ENCODE data around the gene HAP1.

Gene HAP1

DNA sequence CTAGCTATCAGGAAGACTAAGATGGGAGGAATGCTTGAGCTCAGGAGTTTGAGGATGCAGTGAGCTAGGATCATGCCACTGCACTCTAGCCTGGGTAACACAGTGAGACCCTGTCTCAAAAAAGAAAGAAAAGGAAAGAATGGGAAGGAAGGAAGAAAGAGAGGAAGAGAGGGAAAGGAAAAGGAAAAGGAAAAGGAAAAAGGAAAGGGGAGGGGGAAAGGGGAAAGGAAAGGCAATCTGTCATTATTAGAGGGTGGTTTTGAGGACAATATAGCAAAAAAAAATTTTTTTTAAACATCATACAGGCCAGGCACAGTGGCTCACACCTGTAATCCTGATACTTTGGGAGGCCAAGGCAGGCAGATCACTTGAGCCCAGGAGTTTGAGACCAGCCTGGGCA, 31.7 kb upstream of the HAP1 start:
- peaks cover 77 to 84% of the 10 kb centered on the region in 2 donors for H3K36me3 ChIP-seq (ENCODE audit: control insufficient read depth in 2 of 2, insufficient read depth in 2 of 2, low read length in 2 of 2)
- no peaks in the 10 kb centered on the region for H3K27me3 ChIP-seq (ENCODE audit: control insufficient read depth in 2 of 2, insufficient read depth in 2 of 2, low read length in 2 of 2)
- no peaks in the 10 kb centered on the region for H3K4me1 ChIP-seq (ENCODE audit: control insufficient read depth in 2 of 2, insufficient read depth in 2 of 2, low read length in 2 of 2)
- H3K9me3 ChIP-seq (ENCODE audit: control insufficient read depth in 2 of 2, low read length in 2 of 2) = no peaks in the 10 kb centered on the region
- no peak overlapping the region for H3K4me3 ChIP-seq (ENCODE audit: low read length in 2 of 2)
- H3K27ac ChIP-seq (ENCODE audit: low read depth in 2 of 2, low read length in 2 of 2) = no peak overlapping the region
- H3K9ac ChIP-seq (ENCODE audit: low read depth in 1 of 2, low read length in 2 of 2) = no peak overlapping the region

- H3K4me3 ChIP-seq (ENCODE audit: low read length in 2 of 2) = no peak overlapping the region
- H3K4me1 ChIP-seq (ENCODE audit: control insufficient read depth in 2 of 2, insufficient read depth in 2 of 2, low read length in 2 of 2) = no peaks in the 10 kb centered on the region
- no peak overlapping the region for H3K9ac ChIP-seq (ENCODE audit: low read depth in 1 of 2, low read length in 2 of 2)
- no peaks in the 10 kb centered on the region for H3K27me3 ChIP-seq (ENCODE audit: control insufficient read depth in 2 of 2, insufficient read depth in 2 of 2, low read length in 2 of 2)
- H3K36me3 ChIP-seq (ENCODE audit: control insufficient read depth in 2 of 2, insufficient read depth in 2 of 2, low read length in 2 of 2) = peaks cover 67 to 76% of the 10 kb centered on the region in 2 donors
- H3K27ac ChIP-seq (ENCODE audit: low read depth in 2 of 2, low read length in 2 of 2) = no peak overlapping the region
- no peaks in the 10 kb centered on the region for H3K9me3 ChIP-seq (ENCODE audit: control insufficient read depth in 2 of 2, low read length in 2 of 2)
Measured at GRCh38 chr17:41763327-41763726, 28.9 kb upstream of the HAP1 start.

DNA sequence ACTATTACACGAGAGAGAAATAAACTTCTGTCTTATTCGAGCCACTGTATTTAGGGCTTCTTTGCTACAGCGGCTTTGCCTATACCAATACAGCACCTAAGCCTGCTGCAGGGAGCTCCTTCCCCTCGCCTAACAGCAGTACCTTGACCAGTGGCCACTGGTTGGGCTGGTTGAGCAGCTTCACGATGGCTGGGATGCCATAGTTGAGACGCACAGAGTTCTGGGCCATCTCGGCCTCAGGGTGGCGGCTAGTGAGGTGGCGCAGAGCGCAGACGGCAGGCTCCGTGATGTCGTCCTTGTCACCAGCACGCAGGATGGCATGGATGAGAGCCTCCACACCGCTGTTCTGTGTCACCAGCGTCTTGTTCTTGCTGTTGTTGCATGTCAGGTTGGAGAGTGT, 28.4 kb upstream of the HAP1 start:
- no peak overlapping the region for H3K9ac ChIP-seq (ENCODE audit: low read depth in 1 of 2, low read length in 2 of 2)
- no peak overlapping the region for H3K4me3 ChIP-seq (ENCODE audit: low read length in 2 of 2)
- H3K4me1 ChIP-seq (ENCODE audit: control insufficient read depth in 2 of 2, insufficient read depth in 2 of 2, low read length in 2 of 2) = no peaks in the 10 kb centered on the region
- no peaks in the 10 kb centered on the region for H3K9me3 ChIP-seq (ENCODE audit: control insufficient read depth in 2 of 2, low read length in 2 of 2)
- no peak overlapping the region for H3K27ac ChIP-seq (ENCODE audit: low read depth in 2 of 2, low read length in 2 of 2)
- no peaks in the 10 kb centered on the region for H3K27me3 ChIP-seq (ENCODE audit: control insufficient read depth in 2 of 2, insufficient read depth in 2 of 2, low read length in 2 of 2)
- peaks cover 70 to 78% of the 10 kb centered on the region in 2 donors for H3K36me3 ChIP-seq (ENCODE audit: control insufficient read depth in 2 of 2, insufficient read depth in 2 of 2, low read length in 2 of 2)

DNA sequence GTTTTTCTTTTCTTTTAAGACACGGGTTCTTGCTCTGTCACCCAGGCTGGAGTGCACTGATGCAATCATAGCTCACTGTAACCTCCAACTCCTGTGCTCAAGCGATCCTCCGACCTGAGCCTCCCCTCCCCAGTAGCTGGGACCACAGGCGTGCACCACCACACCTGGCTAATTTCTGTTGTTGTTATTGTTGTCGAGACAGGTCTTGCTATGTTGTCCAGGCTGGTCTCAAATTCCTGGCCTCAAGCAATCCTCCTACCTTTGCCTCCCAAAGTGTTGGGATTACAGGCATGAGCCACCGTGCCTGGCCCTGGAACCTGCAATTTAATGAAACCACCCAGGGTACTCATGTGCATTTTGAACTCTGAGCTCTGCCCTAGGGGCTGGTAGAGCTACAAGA, 27.9 kb upstream of the HAP1 start:
- no peak overlapping the region for H3K27ac ChIP-seq (ENCODE audit: low read depth in 2 of 2, low read length in 2 of 2)
- H3K4me3 ChIP-seq (ENCODE audit: low read length in 2 of 2) = no peak overlapping the region
- H3K27me3 ChIP-seq (ENCODE audit: control insufficient read depth in 2 of 2, insufficient read depth in 2 of 2, low read length in 2 of 2) = no peaks in the 10 kb centered on the region
- H3K36me3 ChIP-seq (ENCODE audit: control insufficient read depth in 2 of 2, insufficient read depth in 2 of 2, low read length in 2 of 2) = peaks cover 70 to 78% of the 10 kb centered on the region in 2 donors
- no peak overlapping the region for H3K9ac ChIP-seq (ENCODE audit: low read depth in 1 of 2, low read length in 2 of 2)
- H3K9me3 ChIP-seq (ENCODE audit: control insufficient read depth in 2 of 2, low read length in 2 of 2) = no peaks in the 10 kb centered on the region
- H3K4me1 ChIP-seq (ENCODE audit: control insufficient read depth in 2 of 2, insufficient read depth in 2 of 2, low read length in 2 of 2) = no peaks in the 10 kb centered on the region

- H3K4me1 ChIP-seq (ENCODE audit: control insufficient read depth in 2 of 2, insufficient read depth in 2 of 2, low read length in 2 of 2) = no peaks in the 10 kb centered on the region
- H3K9ac ChIP-seq (ENCODE audit: low read depth in 1 of 2, low read length in 2 of 2) = no peak overlapping the region
- no peak overlapping the region for H3K4me3 ChIP-seq (ENCODE audit: low read length in 2 of 2)
- H3K27me3 ChIP-seq (ENCODE audit: control insufficient read depth in 2 of 2, insufficient read depth in 2 of 2, low read length in 2 of 2) = no peaks in the 10 kb centered on the region
- H3K9me3 ChIP-seq (ENCODE audit: control insufficient read depth in 2 of 2, low read length in 2 of 2) = no peaks in the 10 kb centered on the region
- H3K27ac ChIP-seq (ENCODE audit: low read depth in 2 of 2, low read length in 2 of 2) = no peak overlapping the region
- peaks cover 67 to 74% of the 10 kb centered on the region in 2 donors for H3K36me3 ChIP-seq (ENCODE audit: control insufficient read depth in 2 of 2, insufficient read depth in 2 of 2, low read length in 2 of 2)
Measured at GRCh38 chr17:41760878-41761277, 26.4 kb upstream of the HAP1 start.

GRCh38 chr17:41758601-41759000, 24.2 kb upstream of the HAP1 start:
- no peaks in the 10 kb centered on the region for H3K9me3 ChIP-seq (ENCODE audit: control insufficient read depth in 2 of 2, low read length in 2 of 2)
- H3K36me3 ChIP-seq (ENCODE audit: control insufficient read depth in 2 of 2, insufficient read depth in 2 of 2, low read length in 2 of 2) = peaks cover 66 to 76% of the 10 kb centered on the region in 2 donors
- no peaks in the 10 kb centered on the region for H3K27me3 ChIP-seq (ENCODE audit: control insufficient read depth in 2 of 2, insufficient read depth in 2 of 2, low read length in 2 of 2)

DNA sequence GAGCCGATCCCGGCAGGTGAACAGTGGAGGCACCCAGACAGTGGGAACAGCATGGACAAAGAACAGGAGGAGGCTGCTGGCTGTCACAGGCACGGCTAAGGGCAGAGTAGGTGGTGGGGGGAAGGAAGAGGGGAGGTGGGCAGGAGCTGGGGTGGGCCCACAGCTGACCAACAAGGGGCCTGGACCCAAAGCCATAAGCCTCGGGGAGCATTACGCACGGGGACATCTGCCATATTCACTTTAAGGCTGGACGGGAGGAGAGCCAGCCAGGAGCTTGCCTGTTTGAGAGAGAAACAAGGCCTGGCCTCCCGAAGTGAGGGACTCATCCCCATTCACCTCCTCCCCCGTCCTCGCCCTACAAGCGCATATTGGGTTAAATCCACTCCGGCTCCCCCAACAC, 19.6 kb upstream of the HAP1 start:
- Histone ChIP-seq H3K27me3 (ENCODE audit: control insufficient read depth in 2 of 2, insufficient read depth in 2 of 2, low read length in 2 of 2) (no peaks in the 10 kb centered on the region), H3K9me3 (ENCODE audit: control insufficient read depth in 2 of 2, low read length in 2 of 2) (no peaks in the 10 kb centered on the region), H3K4me1 (ENCODE audit: control insufficient read depth in 2 of 2, insufficient read depth in 2 of 2, low read length in 2 of 2) (no peaks in the 10 kb centered on the region), H3K9ac (ENCODE audit: low read depth in 1 of 2, low read length in 2 of 2) (no peak overlapping the region), H3K4me3 (ENCODE audit: low read length in 2 of 2) (no peak overlapping the region), H3K36me3 (ENCODE audit: control insufficient read depth in 2 of 2, insufficient read depth in 2 of 2, low read length in 2 of 2) (peaks cover 35 to 41% of the 10 kb centered on the region in 2 donors), H3K27ac (ENCODE audit: low read depth in 2 of 2, low read length in 2 of 2) (no peak overlapping the region)

More at GRCh38 chr17:41758601-41759000, 24.2 kb upstream of the HAP1 start:
- no peaks in the 10 kb centered on the region for H3K4me1 ChIP-seq (ENCODE audit: control insufficient read depth in 2 of 2, insufficient read depth in 2 of 2, low read length in 2 of 2)
- H3K4me3 ChIP-seq (ENCODE audit: low read length in 2 of 2) = no peak overlapping the region
- no peak overlapping the region for H3K27ac ChIP-seq (ENCODE audit: low read depth in 2 of 2, low read length in 2 of 2)
- no peak overlapping the region for H3K9ac ChIP-seq (ENCODE audit: low read depth in 1 of 2, low read length in 2 of 2)

DNA sequence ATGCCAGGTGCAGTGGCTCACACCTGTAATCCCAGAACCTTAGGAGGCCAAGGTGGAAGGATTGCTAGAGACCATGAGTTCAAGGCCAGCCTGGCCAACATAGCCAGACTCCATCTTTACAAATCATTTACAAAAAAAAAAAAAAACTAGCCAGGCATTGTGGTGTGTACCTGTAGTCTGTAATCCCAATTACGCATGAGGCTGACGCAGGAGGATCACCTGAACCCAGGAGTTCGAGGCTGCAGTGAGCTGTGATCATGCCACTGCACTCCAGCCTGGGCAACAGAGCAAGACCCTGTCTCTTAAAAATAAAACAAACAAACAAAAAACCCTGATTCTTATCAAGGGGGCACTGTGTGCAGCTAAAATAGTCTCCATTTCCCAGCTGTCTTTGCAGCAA, 16.8 kb upstream of the HAP1 start:
- H3K36me3 ChIP-seq (ENCODE audit: control insufficient read depth in 2 of 2, insufficient read depth in 2 of 2, low read length in 2 of 2) = peaks cover 15 to 20% of the 10 kb centered on the region in 2 donors
- H3K4me3 ChIP-seq (ENCODE audit: low read length in 2 of 2) = no peak overlapping the region
- no peaks in the 10 kb centered on the region for H3K4me1 ChIP-seq (ENCODE audit: control insufficient read depth in 2 of 2, insufficient read depth in 2 of 2, low read length in 2 of 2)

DNA sequence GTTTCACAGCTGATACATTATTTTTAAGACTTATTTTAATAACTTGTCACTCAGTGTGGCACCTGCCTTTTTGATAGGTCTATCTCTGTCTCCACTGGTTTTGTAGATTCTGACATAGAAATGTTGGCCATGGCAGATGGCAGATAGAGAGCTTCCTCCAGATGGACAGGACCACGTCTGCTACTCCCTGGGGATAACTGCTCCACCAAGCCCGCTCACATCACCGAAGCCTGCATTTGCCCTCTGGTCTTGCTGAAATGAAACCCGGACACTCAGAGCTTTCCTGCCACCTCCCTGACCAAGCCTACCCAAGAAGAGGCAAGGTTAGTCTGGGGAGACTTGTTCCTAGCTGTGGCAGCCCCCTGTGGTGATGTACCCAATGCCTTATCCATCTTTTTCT, 16.4 kb upstream of the HAP1 start:
- Histone ChIP-seq H3K4me1 (ENCODE audit: control insufficient read depth in 2 of 2, insufficient read depth in 2 of 2, low read length in 2 of 2) (no peaks in the 10 kb centered on the region), H3K27me3 (ENCODE audit: control insufficient read depth in 2 of 2, insufficient read depth in 2 of 2, low read length in 2 of 2) (no peaks in the 10 kb centered on the region), H3K27ac (ENCODE audit: low read depth in 2 of 2, low read length in 2 of 2) (no peak overlapping the region), H3K9ac (ENCODE audit: low read depth in 1 of 2, low read length in 2 of 2) (no peak overlapping the region), H3K36me3 (ENCODE audit: control insufficient read depth in 2 of 2, insufficient read depth in 2 of 2, low read length in 2 of 2) (peaks cover 13 to 20% of the 10 kb centered on the region in 2 donors), H3K9me3 (ENCODE audit: control insufficient read depth in 2 of 2, low read length in 2 of 2) (no peaks in the 10 kb centered on the region), H3K4me3 (ENCODE audit: low read length in 2 of 2) (no peak overlapping the region)

More for the DNA sequence above, 16.8 kb upstream of the HAP1 start:
- Histone ChIP-seq H3K9ac (ENCODE audit: low read depth in 1 of 2, low read length in 2 of 2) (no peak overlapping the region), H3K9me3 (ENCODE audit: control insufficient read depth in 2 of 2, low read length in 2 of 2) (no peaks in the 10 kb centered on the region), H3K27ac (ENCODE audit: low read depth in 2 of 2, low read length in 2 of 2) (no peak overlapping the region), H3K27me3 (ENCODE audit: control insufficient read depth in 2 of 2, insufficient read depth in 2 of 2, low read length in 2 of 2) (no peaks in the 10 kb centered on the region)

GRCh38 chr17:41748275-41748674, 13.8 kb upstream of the HAP1 start:
- no peak overlapping the region for H3K27ac ChIP-seq (ENCODE audit: low read depth in 2 of 2, low read length in 2 of 2)
- no peak overlapping the region for H3K9ac ChIP-seq (ENCODE audit: low read depth in 1 of 2, low read length in 2 of 2)
- no peaks in the 10 kb centered on the region for H3K36me3 ChIP-seq (ENCODE audit: control insufficient read depth in 2 of 2, insufficient read depth in 2 of 2, low read length in 2 of 2)
- no peaks in the 10 kb centered on the region for H3K9me3 ChIP-seq (ENCODE audit: control insufficient read depth in 2 of 2, low read length in 2 of 2)
- no peaks in the 10 kb centered on the region for H3K27me3 ChIP-seq (ENCODE audit: control insufficient read depth in 2 of 2, insufficient read depth in 2 of 2, low read length in 2 of 2)
- H3K4me1 ChIP-seq (ENCODE audit: control insufficient read depth in 2 of 2, insufficient read depth in 2 of 2, low read length in 2 of 2) = no peaks in the 10 kb centered on the region
- no peak overlapping the region for H3K4me3 ChIP-seq (ENCODE audit: low read length in 2 of 2)

DNA sequence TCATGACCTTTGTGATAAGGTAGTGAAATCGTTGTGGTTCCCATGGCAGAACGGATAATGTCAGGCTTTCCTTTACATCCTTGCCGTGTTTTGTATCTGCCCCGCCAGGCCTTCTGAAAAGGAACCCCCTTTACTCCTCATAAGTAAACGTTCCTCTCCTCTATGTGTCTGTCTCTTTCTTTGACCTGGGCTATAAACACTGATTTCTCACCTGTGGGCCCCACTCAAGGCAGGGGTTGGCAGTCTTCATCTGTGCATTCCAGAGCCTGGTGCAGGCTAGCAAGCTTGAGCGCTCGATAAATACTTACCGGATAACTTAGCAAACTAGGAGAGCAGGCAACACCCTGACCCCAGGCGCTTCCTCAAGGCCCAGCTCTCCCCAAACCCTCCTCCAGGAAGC, 7.3 kb upstream of the HAP1 start:
- Histone ChIP-seq H3K9me3 (ENCODE audit: control insufficient read depth in 2 of 2, low read length in 2 of 2) (no peaks in the 10 kb centered on the region), H3K4me1 (ENCODE audit: control insufficient read depth in 2 of 2, insufficient read depth in 2 of 2, low read length in 2 of 2) (no peaks in the 10 kb centered on the region), H3K27me3 (ENCODE audit: control insufficient read depth in 2 of 2, insufficient read depth in 2 of 2, low read length in 2 of 2) (peaks cover 10% of the 10 kb centered on the region in 2 donors), H3K4me3 (ENCODE audit: low read length in 2 of 2) (no peak overlapping the region), H3K36me3 (ENCODE audit: control insufficient read depth in 2 of 2, insufficient read depth in 2 of 2, low read length in 2 of 2) (no peaks in the 10 kb centered on the region), H3K27ac (ENCODE audit: low read depth in 2 of 2, low read length in 2 of 2) (no peak overlapping the region), H3K9ac (ENCODE audit: low read depth in 1 of 2, low read length in 2 of 2) (no peak overlapping the region)

Data from mucosa of rectum (tissue), 2 donors.